GM12878 (cell line): ENCODE results near the gene AGFG1. TPM values are rescaled to one million over a fixed set of nuclear protein-coding genes. Genes with fewer than 3 reads are reported as not detected.
A peak's percentile ranks its signal among the peaks of the same experiment; 100 is the strongest.

ENCODE experiments used
- ATF2 ChIP-seq: IDR thresholded peaks from 2 replicates; pipeline ENCODE4 v1.6.1; 2012; ENCODE audit warnings: low read length, inconsistent platforms
- ATF7 ChIP-seq: fragments of 450-650 bp; IDR thresholded peaks from 2 replicates; pipeline ENCODE4 v1.6.1; 2016; ENCODE audit warnings: low read depth, mild to moderate bottlenecking
- CBFB ChIP-seq: IDR thresholded peaks from 2 replicates; pipeline ENCODE4 v1.6.1; 2016; ENCODE audit warnings: antibody characterized with exemption, low read depth
- EP300 ChIP-seq, 2 experiments: fragments of 150-350 bp in 1 of 2; IDR thresholded peaks; 2 replicates each; pipeline ENCODE4 v1.6.1; 2011 to 2012; ENCODE audit warnings: low read depth in 2 of 2, low read length in 2 of 2, borderline replicate concordance in 1 of 2, improper control_type of control experiment in 1 of 2, inconsistent platforms in 1 of 2; ENCODE audit not compliant: control insufficient read depth in 1 of 2
- HCFC1 ChIP-seq: fragments of 150-350 bp; IDR thresholded peaks from 2 replicates; pipeline ENCODE4 v1.6.1; 2014; ENCODE audit warnings: low read length
- JUNB ChIP-seq: IDR thresholded peaks from 2 replicates; pipeline ENCODE4 v1.6.1; 2016; ENCODE audit warnings: antibody characterized with exemption, mild to moderate bottlenecking
- KLF5 ChIP-seq: fragments of 450-650 bp; IDR thresholded peaks from 2 replicates; pipeline ENCODE4 v1.6.1; 2014; ENCODE audit warnings: mild to moderate bottlenecking; ENCODE audit not compliant: partially characterized antibody
- MAX ChIP-seq: IDR thresholded peaks from 2 replicates; pipeline ENCODE4 v1.6.1; 2012; ENCODE audit warnings: low read depth, low read length, improper control_type of control experiment
- MEF2A ChIP-seq: IDR thresholded peaks from 2 replicates; pipeline ENCODE4 v1.6.1; 2011; ENCODE audit warnings: low read depth, mild to moderate bottlenecking, low read length, moderate library complexity; ENCODE audit not compliant: insufficient read depth
- MLLT1 ChIP-seq: fragments of 450-650 bp; IDR thresholded peaks from 2 replicates; pipeline ENCODE4 v1.6.1; 2016; ENCODE audit warnings: mild to moderate bottlenecking
- MTA2 ChIP-seq: fragments of 450-650 bp; IDR thresholded peaks from 2 replicates; pipeline ENCODE4 v1.6.1; 2016; ENCODE audit warnings: low read depth, mild to moderate bottlenecking, moderate library complexity
- NR2F1 ChIP-seq: fragments of 450-650 bp; conservative IDR thresholded peaks from 2 replicates; pipeline ENCODE4 v1.6.1; 2017; ENCODE audit warnings: mild to moderate bottlenecking
- PAX5 ChIP-seq: IDR thresholded peaks from 2 replicates; pipeline ENCODE4 v1.6.1; 2011; ENCODE audit warnings: low read depth, low read length, borderline replicate concordance
- PKNOX1 ChIP-seq: fragments of 450-650 bp; IDR thresholded peaks from 2 replicates; pipeline ENCODE4 v1.6.1; 2016; ENCODE audit warnings: mild to moderate bottlenecking
- PRDM15 ChIP-seq: fragments of 450-650 bp; formaldehyde crosslinking; IDR thresholded peaks from 2 replicates; pipeline ENCODE4 v1.4.0; 2020; ENCODE audit warnings: mild to moderate bottlenecking, moderate library complexity
- RBBP5 ChIP-seq: fragments of 200-600 bp; sonication (generic); conservative IDR thresholded peaks from 2 replicates; pipeline ENCODE4 v1.6.1; 2016
- RELA ChIP-seq: fragments of 450-650 bp; IDR thresholded peaks from 2 replicates; pipeline ENCODE4 v1.8.0; 2014; ENCODE audit warnings: borderline replicate concordance; ENCODE audit not compliant: partially characterized antibody
- RELB ChIP-seq: fragments of 450-650 bp; IDR thresholded peaks from 2 replicates; pipeline ENCODE4 v1.6.1; 2017; ENCODE audit warnings: low read depth, mild to moderate bottlenecking, moderate library complexity
- SP1 ChIP-seq: IDR thresholded peaks from one replicate; pipeline ENCODE4 v1.6.1; 2011; ENCODE audit warnings: low read depth, low read length
- SREBF2 ChIP-seq: IDR thresholded peaks from 2 replicates; pipeline ENCODE4 v1.6.1; 2012; ENCODE audit warnings: mild to moderate bottlenecking, low read length
- TBL1XR1 ChIP-seq: IDR thresholded peaks from 2 replicates; pipeline ENCODE4 v1.6.1; 2012; ENCODE audit warnings: low read depth, low read length, improper control_type of control experiment
- ZNF622 ChIP-seq: fragments of 450-650 bp; IDR thresholded peaks from 2 replicates; pipeline ENCODE4 v1.6.1; 2017; ENCODE audit warnings: mild to moderate bottlenecking, inconsistent platforms
- ZSCAN29 ChIP-seq: fragments of 450-650 bp; IDR thresholded peaks from 2 replicates; pipeline ENCODE4 v1.6.1; 2017; ENCODE audit warnings: mild to moderate bottlenecking, moderate library complexity
- polyA plus RNA-seq, 11 experiments: library from polyadenylated mRNA; depleted of rRNA in 4 of 11; unstranded in 6 of 11; stranded (reverse) in 5 of 11; fragments of >200 nt; fragmentation: Nextera tagmentation in 4 of 11; fragmentation: Illumina TruSeq in 1 of 11; extraction: Ambion mirVana in 4 of 11; extraction: Trizol in 1 of 11; gene quantifications; 1 replicate in 1 of 11; 2 replicates in 10 of 11; pipeline versions ENCODE4 v1.2.1 to v1.2.3, GENCODE V29; 2011 to 2016; ENCODE audit warnings: inconsistent platforms in 2 of 11, missing spikeins in 2 of 11, low read depth in 1 of 11
- total RNA-seq, 4 experiments: library from RNA; depleted of rRNA in 3 of 4; stranded (reverse); fragments of >200 nt in 3 of 4; fragmentation: Illumina TruSeq in 1 of 4; extraction: Trizol in 1 of 4; gene quantifications; 2 replicates each; pipeline versions ENCODE4 v1.2.1 to v1.2.3, GENCODE V29; 2013 to 2021

AGFG1 gene
- total and polyA plus RNA-seq, 10 of the 15 experiments (the other 5 are each of a cell fraction or from before 2014, with no cell fraction given), result 7.3 to 243 (median 81.7) TPM

GRCh38 chr2:227460070-227460485 lies 11.9 kb upstream of the AGFG1 start (continued):
- peak; percentile 57; the same call in 1 of the 2 replicates for TF ChIP-seq PKNOX1
- TF ChIP-seq PRDM15 (CRISPR knock-in tag), result no peak
- peak; percentile 77 for TF ChIP-seq RELB
- TF ChIP-seq JUNB, result peak; percentile 50; the same call in 1 of the 2 replicates
- TF ChIP-seq HCFC1, result no peak
- no peak for TF ChIP-seq SREBF2
- peak; percentile 89 for TF ChIP-seq NR2F1
- no peak for TF ChIP-seq MEF2A
- TF ChIP-seq PAX5, result peak; percentile 66; the same call in 1 of the 2 replicates
- no peak for TF ChIP-seq ZNF622
- TF ChIP-seq MTA2, result peak; percentile 82
- TF ChIP-seq RBBP5, result no peak
- no peak for TF ChIP-seq ATF2
- TF ChIP-seq CBFB, result peak; percentile 80; the same call in 1 of the 2 replicates
- TF ChIP-seq RELA, result peak; percentile 54
- peak; percentile 64 for TF ChIP-seq ATF7
- peak; percentile 84 for TF ChIP-seq MLLT1
- no peak for TF ChIP-seq MAX
- TF ChIP-seq TBL1XR1, result peak; percentile 66; the same call in 1 of the 2 replicates
- TF ChIP-seq EP300 (IDR thresholded peaks at IDR 0.05; ENCODE audit: borderline replicate concordance in 1 of 2, control insufficient read depth in 1 of 2, low read depth in 2 of 2, low read length in 2 of 2), result peak; percentile 59 to 65; a peak in 2 of 4 replicates
- TF ChIP-seq ZSCAN29, result 0 out of 2 replicates have a peak, but pooled peaks have one; percentile 9
- no peak for TF ChIP-seq KLF5
- no peak for TF ChIP-seq SP1
